Activated CD4-positive, CD25-positive, alpha-beta regulatory T cell treated with anti-CD3 and anti-CD28 coated beads, Interleukin-2, amount 50 U/mL, for 24 hours (primary cell): ENCODE measurements around the gene CDK5RAP2.
A peak's percentile ranks its signal among the peaks of the same experiment; 100 is the strongest.

Source experiments
- ATAC-seq, 2 donors: fragments of 150-1000 bp; cut with Tn5 transposase; one replicate each; pipeline ENCODE4 v1.10.0; 2021; ENCODE audit warnings: mild to moderate bottlenecking in 1 of 2, moderate library complexity in 1 of 2

Gene CDK5RAP2

DNA sequence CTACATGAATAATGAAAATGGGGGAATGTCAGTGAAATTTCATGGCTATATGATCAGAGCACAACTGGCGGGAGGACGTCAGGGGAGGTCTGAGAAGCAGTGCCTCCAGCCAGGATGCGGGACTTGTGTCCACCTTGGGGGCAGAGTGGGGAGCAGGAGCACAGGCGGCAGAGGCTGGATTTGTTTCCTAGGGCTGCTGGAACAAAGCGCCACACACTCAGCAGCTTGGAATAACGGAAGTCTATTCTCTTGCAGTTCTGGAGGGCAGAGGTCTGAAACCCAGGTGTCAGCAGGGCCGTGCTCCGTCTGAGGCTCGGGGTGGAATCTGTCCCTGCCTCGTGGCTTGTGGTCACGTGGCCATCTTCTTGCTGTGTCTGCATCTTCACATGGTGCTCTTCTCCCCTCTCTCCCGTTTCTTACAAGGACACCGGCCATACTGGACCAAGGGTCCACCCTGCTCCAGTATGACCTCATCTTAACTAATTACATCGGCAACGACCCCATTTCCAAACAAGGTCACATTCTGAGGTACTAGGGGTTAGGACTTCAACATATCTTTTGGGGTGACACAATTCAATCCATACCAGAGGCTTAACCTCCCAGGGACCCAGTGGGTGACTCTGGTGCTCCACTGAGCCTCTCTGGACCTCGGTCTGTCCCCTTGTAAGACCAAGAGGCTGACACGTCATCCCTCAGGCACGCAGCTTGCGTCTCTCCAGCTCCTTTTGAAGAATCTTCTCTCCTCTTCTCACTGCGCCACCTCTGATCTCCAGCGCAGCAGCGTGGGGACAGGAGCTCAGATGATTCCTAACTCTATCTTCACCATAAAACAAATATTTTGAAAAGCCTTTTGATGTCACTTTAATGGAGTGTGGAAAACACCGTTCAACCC, 202.5 kb downstream of the CDK5RAP2 start:
- ATAC-seq: no peak

DNA sequence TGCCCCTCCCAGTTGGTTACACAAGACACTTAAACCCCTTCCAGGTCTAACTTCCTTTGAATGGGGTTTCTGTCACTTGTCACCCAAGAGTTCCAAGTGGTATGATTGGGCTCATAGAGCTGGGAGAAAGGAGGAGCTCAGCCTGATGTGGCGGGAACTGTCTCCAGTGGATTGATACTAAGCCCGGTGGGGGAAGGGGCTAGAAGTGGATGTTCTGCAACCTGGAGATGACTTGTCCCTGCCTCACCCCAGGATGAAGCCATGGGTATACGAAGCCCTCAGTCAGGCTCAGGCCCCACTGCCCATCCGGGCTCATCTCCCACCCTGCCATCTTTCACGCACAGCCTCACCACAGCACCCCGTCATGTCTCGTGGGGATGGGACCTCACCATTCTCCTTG, 203.9 kb downstream of the CDK5RAP2 start:
- ATAC-seq: no peak

DNA sequence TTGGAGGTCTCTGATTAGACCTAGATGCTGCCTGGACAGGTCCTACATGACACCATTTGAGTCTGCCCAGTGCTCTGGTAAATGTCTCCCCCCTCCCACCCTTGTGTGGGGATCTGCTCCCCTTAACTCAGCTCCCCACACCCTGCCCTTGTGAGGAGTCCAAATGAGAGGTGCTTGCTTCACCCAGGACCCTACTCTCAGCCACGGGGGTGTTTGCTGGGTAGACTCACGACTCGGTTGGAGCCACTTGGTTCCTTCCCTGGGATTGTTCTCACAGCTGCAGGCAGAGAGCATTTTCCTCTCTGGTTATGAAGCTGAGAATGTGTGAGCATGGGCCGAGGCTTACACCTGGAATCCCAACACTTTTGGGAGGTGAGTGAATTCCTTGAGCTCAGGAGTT, 204.7 kb downstream of the CDK5RAP2 start:
- no peak for ATAC-seq

DNA sequence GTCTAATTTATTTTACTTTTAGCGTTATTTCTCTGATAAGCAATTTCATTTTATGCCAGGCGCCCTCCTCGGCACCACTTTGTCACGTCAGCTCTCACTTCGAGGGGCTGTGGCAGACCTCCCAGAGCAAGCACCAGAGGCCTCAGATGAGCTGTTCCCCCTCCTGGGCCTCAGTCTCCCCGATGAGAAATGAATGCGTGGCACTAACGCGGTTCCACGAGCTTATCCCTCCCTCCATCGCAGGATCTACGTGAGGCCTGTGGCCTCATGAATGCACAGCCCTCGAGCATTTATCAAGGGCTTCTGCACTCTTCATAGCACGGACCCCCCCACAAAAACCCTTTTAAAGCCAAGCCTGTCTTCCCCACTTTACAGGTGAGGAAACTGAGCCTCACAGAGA, 205.2 kb downstream of the CDK5RAP2 start:
- ATAC-seq: no peak

DNA sequence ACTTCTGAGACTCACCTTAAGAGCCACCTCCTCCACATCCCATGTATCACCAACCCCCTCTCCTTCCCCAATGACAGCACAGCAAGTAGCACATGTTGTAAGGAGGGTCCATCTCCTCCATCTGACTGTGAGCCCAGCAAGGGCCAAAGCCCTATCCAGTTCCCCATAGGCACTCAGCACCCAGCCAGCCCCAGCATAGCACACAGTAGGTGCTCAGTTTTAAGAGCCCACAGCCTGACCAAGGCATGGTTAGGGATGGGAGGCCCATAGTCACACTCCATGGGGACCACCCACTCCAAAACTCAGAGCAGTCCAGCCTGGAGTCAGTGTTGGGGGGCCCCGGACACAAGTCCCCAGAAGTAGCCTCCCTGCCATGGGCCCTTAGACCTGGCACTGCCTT, 205.7 kb downstream of the CDK5RAP2 start:
- no peak for ATAC-seq

DNA sequence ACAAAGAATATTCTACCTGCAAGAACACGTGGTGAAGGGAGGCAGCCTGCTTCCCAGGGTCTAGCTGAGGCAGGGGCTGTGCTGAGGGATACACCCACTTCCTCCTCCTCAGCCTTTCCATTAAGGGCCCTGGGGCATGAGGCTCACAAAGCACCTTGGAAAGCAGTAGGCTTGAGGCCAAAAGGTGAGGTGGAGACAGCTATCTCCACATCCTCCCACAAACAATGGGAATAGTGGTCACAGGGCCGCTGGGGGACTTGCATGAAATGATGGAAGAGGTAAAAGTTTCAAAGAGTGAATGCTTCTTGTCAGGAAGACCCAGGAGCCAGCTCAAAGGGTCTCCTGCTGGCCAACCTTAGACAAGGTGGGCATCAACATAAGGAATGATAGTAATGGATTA, 207.9 kb downstream of the CDK5RAP2 start:
- ATAC-seq: no peak

DNA sequence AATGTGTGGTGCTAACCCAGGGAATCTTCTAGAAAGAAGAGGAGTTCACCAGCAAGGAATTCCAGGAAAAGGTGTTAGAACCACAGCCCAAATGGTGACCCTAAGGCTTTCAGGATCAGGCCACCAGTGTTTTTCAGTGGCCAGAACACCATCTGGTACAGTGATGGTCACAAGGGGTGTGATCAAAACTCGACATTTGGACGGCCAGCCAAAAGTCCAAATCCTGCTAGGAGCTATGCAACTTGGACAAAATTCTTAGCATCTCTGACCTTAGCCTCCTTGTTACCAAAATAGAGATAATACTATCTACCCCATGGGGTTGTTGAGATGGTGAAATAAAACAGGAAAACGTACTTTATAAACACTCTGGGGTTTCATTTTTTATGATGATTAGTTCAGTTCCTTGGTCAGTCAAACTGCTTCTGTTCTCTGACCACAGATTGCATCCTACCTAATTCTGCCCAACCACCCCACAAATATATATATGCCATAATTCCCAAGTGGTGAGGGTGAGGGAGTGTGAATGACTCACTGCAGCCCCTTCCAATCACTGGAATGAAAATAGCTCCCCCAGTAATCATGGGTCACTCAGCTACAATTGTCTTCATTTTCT, 210.3 kb downstream of the CDK5RAP2 start:
- ATAC-seq: no peak

DNA sequence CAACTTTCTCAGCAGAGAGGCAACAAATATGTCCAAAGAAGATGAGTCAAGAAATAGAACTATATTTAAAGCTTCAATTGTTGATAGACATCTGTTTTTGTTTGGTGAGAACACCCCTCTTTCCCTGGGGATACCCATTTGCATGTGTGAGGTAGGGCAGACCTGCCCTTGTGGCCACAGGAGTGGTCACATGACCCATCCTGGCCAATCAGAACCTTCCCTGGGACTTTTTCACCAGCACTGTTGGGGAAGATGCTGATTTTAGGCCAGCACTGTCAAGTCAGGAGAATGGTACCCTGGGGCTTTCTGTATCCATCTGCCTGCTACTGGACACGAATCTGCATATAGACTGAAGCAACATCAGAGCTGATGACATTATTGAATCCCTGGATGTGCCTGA, 211.2 kb downstream of the CDK5RAP2 start:
- ATAC-seq: no peak

DNA sequence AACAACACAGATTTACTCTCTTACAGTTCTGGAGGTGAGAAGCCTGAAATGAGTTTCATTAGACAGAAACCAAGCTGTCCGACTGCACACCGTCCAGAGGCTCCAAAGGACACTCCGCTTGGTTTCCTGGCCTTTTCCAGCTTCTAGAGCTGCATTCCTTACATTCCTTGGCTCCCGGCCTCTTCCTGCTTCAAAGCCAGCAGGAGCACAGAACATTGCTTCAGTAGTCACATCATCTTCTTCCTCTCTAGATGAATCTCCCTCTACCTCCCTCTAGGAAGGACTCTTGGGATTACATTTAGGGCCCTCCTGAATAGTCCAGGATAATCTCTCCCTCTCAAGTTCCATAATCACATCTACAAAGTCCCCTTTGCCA, 213.3 kb downstream of the CDK5RAP2 start:
- ATAC-seq: no peak

DNA sequence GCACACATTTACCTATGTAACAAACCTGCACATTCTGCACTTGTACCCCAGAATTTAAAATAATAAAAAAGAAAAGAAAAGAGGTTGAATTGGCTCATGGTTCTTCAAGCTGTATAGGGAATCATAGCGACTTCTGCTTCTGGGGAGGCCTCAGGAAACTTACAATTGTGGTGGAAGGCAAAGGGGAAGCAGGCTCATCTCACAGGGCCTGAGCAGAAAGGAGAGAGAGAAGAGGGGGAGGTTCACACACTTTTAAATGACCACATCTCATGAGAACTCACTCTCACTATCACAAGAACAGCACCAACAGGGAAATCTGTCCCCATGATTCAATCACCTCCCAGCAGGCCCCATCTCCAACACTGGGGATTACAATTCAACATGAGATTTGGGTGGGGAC, 214.6 kb downstream of the CDK5RAP2 start:
- ATAC-seq: no peak

DNA sequence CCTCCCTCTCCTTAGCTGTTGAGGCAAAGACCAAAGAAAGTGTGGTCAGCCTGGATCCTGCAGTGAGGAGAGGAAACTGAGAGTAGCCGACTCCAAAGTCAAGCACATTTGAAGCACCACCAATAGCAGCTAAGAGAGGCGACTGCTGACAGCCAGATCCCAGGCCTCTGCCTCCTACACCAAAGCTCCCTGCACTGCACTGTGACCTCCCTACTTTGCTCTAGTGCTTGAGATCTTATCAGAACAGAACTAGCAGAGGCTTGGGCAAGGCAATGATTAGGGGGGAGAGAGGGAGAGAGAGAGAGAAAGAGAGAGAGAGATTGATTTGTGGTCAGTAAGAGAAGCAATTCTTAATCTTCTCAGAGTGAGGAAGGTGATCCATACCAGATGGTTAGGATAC, 216.3 kb downstream of the CDK5RAP2 start:
- peak in 1 of 2 donors; percentile 17 for ATAC-seq

DNA sequence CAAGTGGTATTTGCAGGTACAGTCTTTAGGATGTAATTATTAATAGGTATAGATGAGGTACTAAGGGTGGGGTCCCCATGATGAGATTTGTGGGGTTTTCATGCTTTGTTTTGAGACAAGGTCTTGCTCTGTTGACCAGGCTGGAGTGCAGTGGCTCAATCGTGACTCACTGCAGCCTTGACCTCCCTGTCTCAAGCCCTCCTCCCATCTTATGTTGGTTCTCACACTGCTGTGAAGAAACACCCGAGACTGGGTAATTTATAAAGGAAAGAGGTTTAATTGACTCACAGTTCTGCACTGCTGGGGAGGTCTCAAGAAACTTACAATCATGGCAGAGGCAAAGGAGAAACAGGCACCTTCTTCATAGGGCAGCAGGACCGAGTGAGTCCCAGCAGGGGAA, 217.5 kb downstream of the CDK5RAP2 start:
- ATAC-seq: no peak

DNA sequence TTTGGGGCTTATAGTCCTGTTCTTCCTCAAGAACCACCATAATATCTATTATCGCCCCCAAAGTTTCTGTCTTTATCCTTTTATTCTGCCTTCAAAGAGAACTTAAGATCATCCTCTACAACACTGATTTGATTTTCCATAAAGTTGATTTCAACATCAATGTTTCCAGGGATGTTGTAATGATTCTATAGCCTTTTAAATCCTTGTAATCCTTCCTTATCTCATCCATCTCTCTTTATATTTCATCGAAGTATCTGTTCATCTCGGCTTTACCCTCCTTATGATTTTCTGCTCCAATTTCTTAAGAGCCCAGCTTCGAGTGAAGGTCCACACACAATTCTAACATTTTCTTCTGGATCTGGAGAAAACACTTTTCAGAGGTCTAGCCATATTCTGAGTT, 218.4 kb downstream of the CDK5RAP2 start:
- no peak for ATAC-seq

DNA sequence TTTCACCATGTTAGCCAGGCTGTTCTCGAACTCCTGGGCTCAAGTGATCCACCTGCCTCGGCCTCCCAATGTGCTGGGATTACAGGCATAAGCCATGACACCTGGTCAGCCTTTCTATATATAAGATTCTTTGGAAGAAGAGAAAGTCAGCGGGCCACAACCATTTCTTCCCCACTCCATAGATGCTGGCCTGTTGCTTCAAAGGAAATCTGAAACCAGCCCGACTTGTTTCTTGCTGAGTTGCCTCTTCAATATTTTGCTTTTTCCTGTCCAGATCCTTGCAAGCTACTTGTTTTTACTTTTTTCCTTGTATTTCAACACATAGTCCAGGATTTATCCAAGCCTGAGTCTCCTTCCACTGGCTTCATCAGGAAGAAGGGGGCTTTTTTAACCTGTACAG, 219.5 kb downstream of the CDK5RAP2 start:
- no peak for ATAC-seq

DNA sequence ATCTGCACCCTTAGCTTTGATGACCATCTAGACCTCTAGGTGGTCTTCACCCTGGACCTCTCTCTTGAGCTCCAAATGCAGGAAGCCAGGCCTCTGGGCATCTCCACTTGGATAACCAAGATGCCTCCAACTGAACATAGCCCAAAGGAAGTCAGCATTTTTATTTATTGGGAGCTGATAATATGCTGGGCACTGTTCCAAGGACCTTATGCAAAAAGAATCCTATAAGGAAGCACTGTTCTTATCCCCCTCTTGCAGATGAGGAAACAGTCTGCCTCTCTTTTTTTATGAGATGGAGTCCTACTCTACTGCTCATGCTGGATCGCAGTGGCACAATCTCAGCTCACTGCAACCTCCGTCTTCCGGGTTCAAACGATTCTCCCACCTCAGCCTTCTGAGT, 219.9 kb downstream of the CDK5RAP2 start:
- ATAC-seq: no peak

DNA sequence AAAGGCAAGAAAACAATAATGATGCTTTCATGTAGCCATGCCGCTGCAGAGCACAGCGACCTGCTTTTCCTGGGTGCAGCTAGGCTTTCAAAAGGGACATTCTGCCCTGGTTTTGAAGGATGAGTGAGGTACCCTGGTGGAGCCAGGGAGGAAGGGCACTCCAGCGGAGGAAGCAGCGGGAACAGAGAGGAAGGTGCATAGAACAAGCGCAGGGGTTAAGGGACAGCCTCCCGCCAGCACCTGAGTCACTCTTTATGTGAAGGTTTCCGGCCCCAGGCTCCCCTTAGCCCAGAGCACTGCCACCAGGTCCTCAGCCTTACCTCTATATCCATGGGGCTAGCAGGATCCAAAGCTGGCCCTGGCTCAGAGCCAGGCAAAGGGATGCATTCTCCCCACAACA, 221.1 kb downstream of the CDK5RAP2 start:
- no peak for ATAC-seq

DNA sequence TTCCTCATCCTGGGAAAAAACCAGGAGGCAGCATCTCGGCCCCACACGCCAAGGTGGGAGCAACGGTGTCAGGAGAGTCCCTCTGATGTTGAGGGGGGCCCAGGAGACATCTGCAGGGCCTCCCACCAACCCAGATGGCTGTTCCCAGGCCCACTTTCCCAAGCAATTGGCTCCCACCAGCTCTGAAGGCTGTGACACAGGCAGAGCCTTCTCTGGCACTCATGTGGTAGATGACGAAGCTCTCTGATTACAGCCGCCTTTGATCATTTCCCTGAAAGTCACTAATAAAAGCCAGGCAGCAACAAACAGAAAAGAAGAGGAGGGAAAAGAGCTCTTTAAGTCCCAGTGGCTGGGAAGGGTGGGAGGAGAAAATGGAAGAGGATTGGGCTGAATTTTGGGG, 226.5 kb downstream of the CDK5RAP2 start:
- no peak for ATAC-seq

DNA sequence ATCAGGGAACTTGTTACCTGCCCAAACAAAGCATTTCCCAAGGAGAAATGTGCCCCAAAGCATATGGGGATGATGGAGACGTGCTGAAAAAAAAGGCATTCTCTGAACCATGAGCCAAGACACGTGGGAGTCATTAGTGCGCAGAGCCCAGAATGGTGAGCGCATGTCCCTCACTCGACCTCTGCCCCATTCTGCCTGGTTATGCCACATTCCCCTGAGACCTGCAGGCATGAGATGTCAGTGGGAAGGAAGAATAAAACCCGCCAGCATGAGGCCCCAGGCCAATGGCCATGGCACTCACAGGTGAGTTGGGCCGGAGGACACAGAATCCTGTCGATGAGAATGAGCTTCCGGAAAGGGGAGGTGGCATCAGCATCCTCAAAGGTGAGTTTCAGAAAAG, 228.9 kb downstream of the CDK5RAP2 start:
- no peak for ATAC-seq

DNA sequence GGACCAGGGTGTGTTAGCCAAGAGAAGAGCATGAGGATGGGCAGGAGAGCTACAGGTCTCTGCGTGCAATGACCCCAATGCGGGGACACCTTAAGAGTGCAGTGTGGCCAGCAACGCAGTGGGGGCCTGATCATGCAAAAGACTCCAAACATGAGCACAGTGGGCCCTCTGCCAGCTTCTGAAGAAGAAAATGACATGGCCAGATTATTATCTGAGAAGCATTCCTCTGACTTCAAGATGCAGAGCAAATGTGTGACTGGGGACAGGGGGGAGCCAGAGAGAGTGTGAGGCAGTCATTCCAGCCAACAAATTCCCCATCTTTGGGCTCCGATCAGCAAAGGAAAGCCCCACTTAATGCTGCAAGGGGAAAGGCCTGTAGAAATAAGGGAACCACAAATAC, 229.4 kb downstream of the CDK5RAP2 start:
- no peak for ATAC-seq

DNA sequence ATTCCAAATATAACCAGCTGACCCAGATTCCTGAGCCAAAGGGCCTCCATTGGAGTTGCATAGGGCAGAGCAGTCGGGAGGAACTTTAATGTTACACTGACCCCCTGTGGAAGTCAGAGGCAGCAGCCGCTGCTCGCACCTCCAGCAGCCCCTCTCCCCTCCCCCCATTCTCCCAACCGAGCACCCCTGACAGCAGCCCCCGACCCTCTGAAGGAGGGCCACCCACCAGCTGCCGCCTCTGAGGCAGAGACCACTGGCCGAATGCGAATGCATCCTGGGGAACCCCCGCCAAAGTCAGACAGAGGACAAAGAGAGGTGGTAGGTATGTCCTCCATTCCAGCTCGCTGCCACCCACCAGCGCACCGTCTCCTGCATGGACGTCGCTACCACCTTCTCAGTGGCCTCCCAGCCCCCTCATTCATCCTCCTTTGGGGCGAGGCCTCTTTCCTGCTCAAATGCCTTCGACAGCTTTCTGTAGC, 231.0 kb downstream of the CDK5RAP2 start:
- ATAC-seq: no peak

DNA sequence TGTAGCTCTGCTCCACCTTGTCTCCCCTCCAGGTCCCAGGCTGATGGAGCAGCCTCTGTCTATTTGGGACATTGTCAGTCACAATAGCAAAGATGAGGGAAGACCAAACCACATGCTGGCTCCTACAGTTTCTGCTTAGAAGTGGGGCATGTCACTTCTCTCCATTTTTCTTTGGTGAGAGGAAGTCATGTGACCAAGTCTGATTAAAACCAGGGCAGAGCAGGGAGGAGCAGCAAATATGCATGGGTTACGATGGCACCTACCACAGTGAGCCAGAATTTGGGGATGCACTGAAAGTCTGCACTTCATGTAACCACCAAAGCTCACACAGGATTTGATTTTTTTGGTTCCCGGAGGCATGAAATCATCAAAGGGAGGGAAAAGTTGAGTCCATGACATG, 234.6 kb downstream of the CDK5RAP2 start:
- no peak for ATAC-seq

DNA sequence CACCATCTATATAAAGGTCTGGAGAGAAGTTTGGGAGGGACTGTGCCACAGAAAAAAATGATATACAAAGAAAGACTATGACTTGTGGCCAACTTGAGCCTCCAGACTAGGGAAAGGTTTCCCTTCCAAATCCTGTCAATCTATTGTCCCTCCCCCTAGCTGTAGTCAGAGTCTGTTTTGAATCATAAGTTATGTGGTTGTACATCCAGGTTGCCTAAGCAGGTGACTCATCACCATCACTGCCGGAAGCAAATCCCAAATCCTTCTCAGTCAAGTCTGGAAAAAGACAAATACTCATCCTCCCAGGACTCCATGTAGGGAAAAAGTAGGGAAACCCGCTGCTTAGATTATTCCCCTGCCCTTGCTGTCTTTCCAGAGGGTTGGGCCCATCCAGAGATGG, 235.7 kb downstream of the CDK5RAP2 start:
- no peak for ATAC-seq

DNA sequence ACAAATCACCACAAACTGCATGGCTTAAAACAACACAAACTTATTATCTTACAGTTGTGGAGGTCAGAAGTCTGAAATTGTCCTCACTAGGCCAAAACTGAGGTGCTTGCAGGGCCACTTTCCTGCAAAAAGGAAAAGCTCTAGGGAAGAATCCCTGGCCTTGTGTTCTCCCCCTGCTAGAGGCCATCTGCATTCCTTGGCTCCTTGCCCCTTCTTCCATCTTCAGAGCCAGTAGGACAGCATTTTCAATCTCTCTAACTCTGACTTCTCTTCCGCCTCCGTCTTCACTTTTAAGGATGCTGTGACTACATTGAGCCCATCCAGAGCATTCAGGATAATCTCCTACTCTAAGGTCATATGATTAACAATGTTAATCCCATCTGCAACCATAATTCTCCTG, 236.6 kb downstream of the CDK5RAP2 start:
- no peak for ATAC-seq
